Measurements from ENCODE around the gene EFL1. TPM values are rescaled to one million over a fixed set of nuclear protein-coding genes. Genes with fewer than 3 reads are reported as not detected.

EFL1 gene
- total RNA-seq, 1 experiment from 2014 or later = 27.5 TPM

- TF ChIP-seq STAT6 (CRISPR knock-in tag; conservative IDR thresholded peaks at IDR 0.05; ENCODE audit: low read depth) (no peak), PREB (CRISPR knock-in tag; IDR thresholded peaks at IDR 0.05; ENCODE audit: borderline replicate concordance) (no peak), MXD4 (CRISPR knock-in tag; IDR thresholded peaks at IDR 0.05; ENCODE audit: borderline replicate concordance) (no peak), CREB1 (CRISPR knock-in tag; IDR thresholded peaks at IDR 0.05) (no peak), ZNF532 (CRISPR knock-in tag; IDR thresholded peaks at IDR 0.05; ENCODE audit: borderline replicate concordance) (no peak), ZNF423 (CRISPR knock-in tag; IDR thresholded peaks at IDR 0.05) (no peak), ZNF138 (CRISPR knock-in tag; conservative IDR thresholded peaks at IDR 0.05) (no peak), E2F1 (CRISPR knock-in tag; IDR thresholded peaks at IDR 0.05) (no peak), AFF4 (CRISPR knock-in tag; IDR thresholded peaks at IDR 0.05; ENCODE audit: borderline replicate concordance) (no peak), TP53 (CRISPR knock-in tag; IDR thresholded peaks at IDR 0.05) (no peak), KAT7 (CRISPR knock-in tag; IDR thresholded peaks at IDR 0.05; ENCODE audit: borderline replicate concordance) (no peak)
Measured at GRCh38 chr15:82158811-82159210, 103.7 kb downstream of the EFL1 start (continued).

GRCh38 chr15:82150645-82151044 is 111.9 kb downstream of the EFL1 start:
- ATAC-seq = no peak
- Mint-ChIP-seq H3K9me3 (no peaks in the 10 kb centered on the region), H3K36me3 (peaks cover 11% of the 10 kb centered on the region), H3K4me3 (no peak overlapping the region), H3K27me3 (ENCODE audit: low read depth) (no peaks in the 10 kb centered on the region), H3K27ac (no peak overlapping the region), H3K4me1 (no peaks in the 10 kb centered on the region)
- no peak for DNase-seq (ENCODE audit: low spot score)
- POLR2A ChIA-PET = no interaction called here
- CTCF ChIA-PET = interaction anchor here (1.2 kb wide), 1 partner anchor 10 kb away, joined by 4 read pairs; no protein-coding TSS in a partner anchor
- no peak for TF ChIP-seq CDX4 (CRISPR knock-in tag; IDR thresholded peaks at IDR 0.05; ENCODE audit: borderline replicate concordance)
- TF ChIP-seq ZNF281 (CRISPR knock-in tag; IDR thresholded peaks at IDR 0.05) = no peak
- TF ChIP-seq CBFB (CRISPR knock-in tag; IDR thresholded peaks at IDR 0.05; ENCODE audit: low read depth) = no peak
- TF ChIP-seq ERG (CRISPR knock-in tag; IDR thresholded peaks at IDR 0.05) = no peak

All from WTC11 (cell line).